Measurements from ENCODE around the gene ANKRD10. TPM values are rescaled to one million over a fixed set of nuclear protein-coding genes. Genes with fewer than 3 reads are reported as not detected.
"Not testable (repeated sequence)": the region's sequence is repeated elsewhere in the genome, so short reads cannot be mapped to it uniquely, and the experiment has no call there.

The ANKRD10 gene
- 107 and 168 TPM in 2 replicates for total RNA-seq (2014; rRNA removed; shearing (Covaris generic); ENCODE audit: low replicate concordance)

DNA sequence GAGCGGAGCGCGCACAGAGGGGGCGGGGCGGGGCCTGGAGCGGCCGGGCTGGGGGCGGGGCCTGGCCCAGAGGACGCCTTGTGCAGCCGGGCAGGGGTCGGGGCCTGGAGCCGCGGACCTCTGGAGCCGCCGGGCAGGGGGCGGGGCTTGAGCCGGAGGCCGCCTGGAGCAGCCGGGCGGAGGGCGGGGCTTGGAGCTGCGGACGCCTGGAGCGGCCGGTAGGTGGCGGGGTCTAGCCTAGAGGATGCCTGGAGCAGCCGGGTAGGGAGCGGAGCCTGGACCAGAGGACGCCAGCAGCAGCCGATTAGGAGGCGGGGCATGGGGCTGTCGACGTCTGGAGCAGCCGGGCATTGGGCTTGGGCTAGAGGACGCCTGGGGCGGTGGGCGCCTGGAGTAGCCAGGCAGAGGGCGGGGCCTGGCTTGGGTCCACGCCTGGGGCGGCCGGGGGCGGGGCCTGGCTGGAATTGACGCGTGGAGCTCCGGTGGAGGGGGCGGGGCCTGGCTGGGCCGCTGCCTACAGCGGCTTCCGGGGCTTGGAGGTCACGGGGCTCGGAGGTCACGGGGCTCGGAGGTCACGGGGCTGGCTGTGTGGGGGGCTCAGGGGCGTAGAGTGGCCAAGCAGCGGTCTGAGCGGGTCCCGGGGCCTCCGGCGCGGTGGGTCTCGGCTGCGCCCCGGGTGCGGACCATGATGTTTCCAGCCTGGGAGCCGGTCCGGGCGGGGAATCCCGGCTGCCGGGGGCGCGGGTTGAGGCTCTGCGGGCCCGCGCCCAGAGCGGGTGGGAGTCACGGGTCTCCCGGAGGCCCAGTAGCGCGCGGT lies at the start of gene ANKRD10:
Gene ANKRD10 (minus strand): TSS at position 13 of the 817 bp plus-strand sequence. CDS start 135 bp downstream, outside the sequence.
- no peaks in the 10 kb centered on the region for H3K9me3 ChIP-seq (ENCODE audit: low read length)
- peak; percentile 99 for DNase-seq
- H3K36me3 ChIP-seq (ENCODE audit: insufficient read depth, low read length): peaks cover 6% of the 10 kb centered on the region; the same call in 1 of the 2 replicates
- H3K27me3 ChIP-seq (ENCODE audit: low read length): no peaks in the 10 kb centered on the region
- H2AFZ ChIP-seq (ENCODE audit: low read length): peak within 1 kb of the TSS; percentile 83
- H3K79me2 ChIP-seq (ENCODE audit: low read length): peaks cover 40% of the 10 kb centered on the region
- no peaks in the 10 kb centered on the region for H3K9me2 ChIP-seq (replicated peaks; ENCODE audit: insufficient read depth, low read length)
- peak within 1 kb of the TSS; percentile 85 for H3K4me2 ChIP-seq (ENCODE audit: low read depth, low read length, poor library complexity, severe bottlenecking)
- peaks cover 30% of the 10 kb centered on the region for H4K20me1 ChIP-seq (ENCODE audit: insufficient read depth, low read depth, low read length)
- peak within 1 kb of the TSS; percentile 97 for H3K4me3 ChIP-seq (ENCODE audit: low read length)
- peak within 1 kb of the TSS; percentile 98 for H3K9ac ChIP-seq (ENCODE audit: low read length)
- peak within 1 kb of the TSS; percentile 83 for H3K27ac ChIP-seq (ENCODE audit: low read length)
- peaks cover 25% of the 10 kb centered on the region for H3K4me1 ChIP-seq (ENCODE audit: low read length)

DNA sequence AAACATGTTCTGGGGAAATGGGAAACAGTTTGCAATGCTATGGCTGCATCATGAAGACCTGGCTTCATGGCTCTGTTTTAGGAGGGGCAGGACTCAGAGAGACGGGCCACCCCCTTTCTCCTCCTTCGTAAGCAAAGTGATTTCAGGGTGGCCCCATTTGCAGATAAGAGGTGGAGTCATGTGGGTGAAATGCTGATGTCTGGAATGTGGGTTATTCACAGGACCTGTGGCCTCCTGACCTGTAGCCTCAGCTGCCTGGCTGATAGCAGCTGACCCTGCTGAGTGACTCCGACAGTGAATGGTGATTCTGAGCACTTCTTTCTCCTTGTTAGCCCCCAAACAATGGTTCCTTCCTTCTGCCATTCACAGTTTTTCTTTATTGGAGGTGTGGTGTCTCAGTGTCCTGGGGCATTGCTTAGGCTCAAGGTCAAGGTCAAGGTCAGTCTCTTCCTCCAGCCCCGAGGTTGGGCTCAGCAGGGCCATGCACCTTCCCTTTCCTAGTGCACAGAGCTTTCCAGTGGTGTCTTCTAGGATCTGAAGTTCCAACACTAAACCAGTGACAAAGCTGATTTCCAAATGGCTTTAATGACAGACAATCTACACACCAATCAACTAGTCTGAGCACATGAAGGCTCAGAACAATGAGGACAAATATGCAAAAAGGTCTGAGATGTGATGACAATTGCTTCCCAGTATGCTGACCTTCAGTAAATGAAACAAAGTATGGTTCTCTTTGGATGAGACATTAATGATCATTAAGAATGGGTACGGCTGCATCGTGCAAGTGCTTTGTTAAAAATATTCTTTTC lies 49.6 kb upstream of the ANKRD10 start:
- no peaks in the 10 kb centered on the region for H3K4me1 ChIP-seq (ENCODE audit: low read length)
- no peaks in the 10 kb centered on the region for H3K9me3 ChIP-seq (ENCODE audit: low read length)
- H3K4me2 ChIP-seq (ENCODE audit: low read depth, low read length, poor library complexity, severe bottlenecking): no peak overlapping the region
- H3K27me3 ChIP-seq (ENCODE audit: low read length): no peaks in the 10 kb centered on the region
- no peak overlapping the region for H3K9ac ChIP-seq (ENCODE audit: low read length)
- H3K36me3 ChIP-seq (ENCODE audit: insufficient read depth, low read length): no peaks in the 10 kb centered on the region
- no peak overlapping the region for H2AFZ ChIP-seq (ENCODE audit: low read length)
- no peak overlapping the region for H3K27ac ChIP-seq (ENCODE audit: low read length)
- no peak overlapping the region for H3K4me3 ChIP-seq (ENCODE audit: low read length)
- no peaks in the 10 kb centered on the region for H3K9me2 ChIP-seq (replicated peaks; ENCODE audit: insufficient read depth, low read length)
- DNase-seq: no peak
- H4K20me1 ChIP-seq (ENCODE audit: insufficient read depth, low read depth, low read length): no peaks in the 10 kb centered on the region
- no peaks in the 10 kb centered on the region for H3K79me2 ChIP-seq (ENCODE audit: low read length)

DNA sequence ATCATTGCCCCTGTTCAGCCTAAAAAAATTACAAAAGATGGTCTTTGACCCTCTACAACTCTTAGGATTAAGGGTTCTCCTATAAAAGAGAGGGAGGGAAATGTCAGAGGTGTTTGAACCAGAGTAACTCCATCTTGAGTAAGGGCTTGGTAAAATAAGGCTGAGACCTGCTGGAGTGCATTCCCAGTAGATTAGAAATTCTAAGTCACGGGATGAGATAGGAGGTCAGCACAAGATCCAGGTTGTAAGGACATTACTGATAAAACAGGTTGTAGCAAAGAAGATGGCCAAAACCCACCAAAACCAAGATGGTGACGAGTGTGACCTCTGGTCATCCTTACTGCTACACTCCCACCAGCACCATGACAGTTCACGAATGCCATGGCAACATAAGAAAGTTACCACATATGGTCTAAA lies 48.7 kb upstream of the ANKRD10 start:
- Histone ChIP-seq H3K4me2 (ENCODE audit: low read depth, low read length, poor library complexity, severe bottlenecking) (no peak overlapping the region), H3K36me3 (ENCODE audit: insufficient read depth, low read length) (no peaks in the 10 kb centered on the region), H3K9ac (ENCODE audit: low read length) (no peak overlapping the region), H3K4me3 (ENCODE audit: low read length) (no peak overlapping the region), H3K9me2 (replicated peaks; ENCODE audit: insufficient read depth, low read length) (no peaks in the 10 kb centered on the region), H3K9me3 (ENCODE audit: low read length) (no peaks in the 10 kb centered on the region), H2AFZ (ENCODE audit: low read length) (no peak overlapping the region), H3K4me1 (ENCODE audit: low read length) (no peaks in the 10 kb centered on the region), H3K27me3 (ENCODE audit: low read length) (no peaks in the 10 kb centered on the region), H4K20me1 (ENCODE audit: insufficient read depth, low read depth, low read length) (no peaks in the 10 kb centered on the region), H3K79me2 (ENCODE audit: low read length) (no peaks in the 10 kb centered on the region), H3K27ac (ENCODE audit: low read length) (no peak overlapping the region)
- DNase-seq: no peak

DNA sequence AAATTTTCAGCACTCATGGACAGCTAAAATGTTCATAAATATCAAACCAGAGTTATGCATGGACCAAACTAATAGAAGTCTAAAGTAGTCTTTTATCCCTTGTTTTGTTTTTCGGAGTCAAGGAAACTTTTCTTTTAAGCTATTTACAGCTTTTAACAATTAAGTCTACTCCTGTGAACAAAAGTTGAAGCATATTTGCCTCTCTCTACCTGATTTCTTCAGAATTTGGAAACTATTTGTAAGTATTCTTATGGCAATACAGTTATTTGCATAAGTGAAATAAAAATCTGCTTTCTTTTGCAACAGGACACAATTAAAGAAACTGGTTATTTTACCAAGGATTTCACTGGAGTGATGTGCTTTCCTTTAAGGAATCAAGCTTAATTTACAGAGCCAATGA lies 47.1 kb upstream of the ANKRD10 start:
- Histone ChIP-seq H3K36me3 (ENCODE audit: insufficient read depth, low read length) (no peaks in the 10 kb centered on the region), H3K9me2 (replicated peaks; ENCODE audit: insufficient read depth, low read length) (no peaks in the 10 kb centered on the region), H2AFZ (ENCODE audit: low read length) (no peak overlapping the region), H3K27me3 (ENCODE audit: low read length) (no peaks in the 10 kb centered on the region), H3K4me1 (ENCODE audit: low read length) (no peaks in the 10 kb centered on the region), H3K9me3 (ENCODE audit: low read length) (no peaks in the 10 kb centered on the region), H4K20me1 (ENCODE audit: insufficient read depth, low read depth, low read length) (no peaks in the 10 kb centered on the region), H3K79me2 (ENCODE audit: low read length) (no peaks in the 10 kb centered on the region), H3K4me3 (ENCODE audit: low read length) (no peak overlapping the region), H3K4me2 (ENCODE audit: low read depth, low read length, poor library complexity, severe bottlenecking) (no peak overlapping the region), H3K27ac (ENCODE audit: low read length) (no peak overlapping the region), H3K9ac (ENCODE audit: low read length) (no peak overlapping the region)
- no peak for DNase-seq

DNA sequence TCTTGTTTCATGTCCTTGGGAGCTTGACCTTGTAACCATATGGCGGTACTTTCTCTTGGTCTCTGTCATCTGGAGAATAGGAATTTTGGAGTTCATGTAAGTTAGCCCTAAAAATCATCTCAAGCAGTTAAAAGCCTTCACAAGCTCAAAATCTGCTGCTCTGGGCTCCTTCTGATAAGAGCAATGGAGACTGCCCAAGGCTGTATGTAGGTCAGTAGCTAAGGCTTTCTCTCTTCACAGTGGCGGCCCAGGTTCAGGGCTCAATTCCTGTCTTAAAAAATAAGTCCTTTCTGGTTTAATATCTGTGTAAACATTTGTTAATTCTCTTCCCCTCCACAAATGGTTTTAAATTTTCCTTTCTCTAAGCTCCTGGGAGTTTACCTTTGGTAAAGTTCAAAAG lies 45.3 kb upstream of the ANKRD10 start:
- no peaks in the 10 kb centered on the region for H3K27me3 ChIP-seq (ENCODE audit: low read length)
- no peak overlapping the region for H3K27ac ChIP-seq (ENCODE audit: low read length)
- H4K20me1 ChIP-seq (ENCODE audit: insufficient read depth, low read depth, low read length): no peaks in the 10 kb centered on the region
- DNase-seq: no peak
- no peak overlapping the region for H3K9ac ChIP-seq (ENCODE audit: low read length)
- H3K4me3 ChIP-seq (ENCODE audit: low read length): no peak overlapping the region
- no peaks in the 10 kb centered on the region for H3K79me2 ChIP-seq (ENCODE audit: low read length)
- no peak overlapping the region for H3K4me2 ChIP-seq (ENCODE audit: low read depth, low read length, poor library complexity, severe bottlenecking)
- no peaks in the 10 kb centered on the region for H3K9me2 ChIP-seq (replicated peaks; ENCODE audit: insufficient read depth, low read length)
- H3K36me3 ChIP-seq (ENCODE audit: insufficient read depth, low read length): no peaks in the 10 kb centered on the region
- H2AFZ ChIP-seq (ENCODE audit: low read length): no peak overlapping the region
- H3K9me3 ChIP-seq (ENCODE audit: low read length): no peaks in the 10 kb centered on the region
- no peaks in the 10 kb centered on the region for H3K4me1 ChIP-seq (ENCODE audit: low read length)

DNA sequence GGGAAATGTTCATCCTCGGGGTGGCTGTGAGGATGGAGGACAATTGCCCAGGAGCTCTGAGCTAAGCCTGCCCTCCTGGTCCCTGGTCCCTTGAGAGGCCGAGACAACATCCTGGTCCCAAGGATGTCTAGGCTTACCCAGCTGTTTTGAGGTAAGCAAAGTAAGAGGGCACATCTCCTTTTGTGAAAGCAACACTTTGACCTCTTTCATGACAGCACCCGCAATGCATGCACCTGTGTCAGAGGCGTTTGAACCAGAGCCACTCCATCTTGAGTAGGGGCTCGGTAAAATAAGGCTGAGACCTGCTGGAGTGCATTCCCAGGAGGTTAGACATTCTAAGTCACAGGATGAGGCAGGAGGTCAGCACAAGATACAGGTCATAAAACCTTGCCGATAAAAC lies 43.1 kb upstream of the ANKRD10 start:
- Histone ChIP-seq H3K9ac (ENCODE audit: low read length) (no peak overlapping the region), H3K79me2 (ENCODE audit: low read length) (no peaks in the 10 kb centered on the region), H3K27me3 (ENCODE audit: low read length) (no peaks in the 10 kb centered on the region), H3K4me2 (ENCODE audit: low read depth, low read length, poor library complexity, severe bottlenecking) (no peak overlapping the region), H4K20me1 (ENCODE audit: insufficient read depth, low read depth, low read length) (no peaks in the 10 kb centered on the region), H3K9me2 (replicated peaks; ENCODE audit: insufficient read depth, low read length) (no peaks in the 10 kb centered on the region), H3K4me1 (ENCODE audit: low read length) (no peaks in the 10 kb centered on the region), H3K27ac (ENCODE audit: low read length) (no peak overlapping the region), H3K4me3 (ENCODE audit: low read length) (no peak overlapping the region), H3K9me3 (ENCODE audit: low read length) (no peaks in the 10 kb centered on the region), H2AFZ (ENCODE audit: low read length) (no peak overlapping the region), H3K36me3 (ENCODE audit: insufficient read depth, low read length) (no peaks in the 10 kb centered on the region)
- DNase-seq: no peak

DNA sequence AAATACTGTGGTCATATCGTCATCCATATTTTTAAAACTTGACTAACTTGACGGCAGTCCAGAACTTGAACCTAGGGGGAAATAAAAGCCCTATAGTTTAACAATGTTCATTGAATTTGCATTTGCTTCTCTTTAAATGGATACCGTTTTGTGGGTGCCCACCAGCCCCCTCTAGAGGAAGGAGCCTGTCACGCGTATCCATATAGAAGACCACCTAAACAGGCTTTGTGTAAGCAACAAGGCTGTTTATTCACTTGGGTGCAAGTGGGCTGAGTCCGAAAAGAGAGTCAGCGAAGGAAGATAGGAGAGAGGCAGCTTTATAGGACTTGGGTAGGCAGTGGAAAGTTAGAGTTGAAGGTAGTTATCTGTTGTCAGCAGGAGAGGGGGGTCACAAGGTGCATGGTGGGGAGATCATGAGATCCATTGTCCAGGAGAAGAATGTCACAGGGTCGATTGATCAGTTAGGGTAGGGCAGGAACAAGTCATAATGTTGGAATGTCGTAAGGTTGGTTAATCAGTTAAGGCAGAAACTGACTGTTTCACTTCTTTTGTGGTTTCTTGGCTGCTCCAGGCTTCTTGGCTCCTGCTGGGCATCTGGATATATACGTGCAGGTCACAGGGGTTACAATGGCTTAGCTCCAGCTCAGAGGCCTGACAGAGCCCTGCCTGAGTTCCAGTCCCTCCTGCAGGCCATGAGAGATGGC lies 42.5 kb upstream of the ANKRD10 start:
- H3K36me3 ChIP-seq (ENCODE audit: insufficient read depth, low read length): no peaks in the 10 kb centered on the region
- H3K79me2 ChIP-seq (ENCODE audit: low read length): no peaks in the 10 kb centered on the region
- DNase-seq: peak; percentile 62
- H3K27me3 ChIP-seq (ENCODE audit: low read length): no peaks in the 10 kb centered on the region
- no peak overlapping the region for H3K4me3 ChIP-seq (ENCODE audit: low read length)
- H3K4me2 ChIP-seq (ENCODE audit: low read depth, low read length, poor library complexity, severe bottlenecking): no peak overlapping the region
- H3K27ac ChIP-seq (ENCODE audit: low read length): no peak overlapping the region
- no peak overlapping the region for H2AFZ ChIP-seq (ENCODE audit: low read length)
- H3K9me2 ChIP-seq (replicated peaks; ENCODE audit: insufficient read depth, low read length): no peaks in the 10 kb centered on the region
- H3K9me3 ChIP-seq (ENCODE audit: low read length): no peaks in the 10 kb centered on the region
- H3K4me1 ChIP-seq (ENCODE audit: low read length): no peaks in the 10 kb centered on the region
- H3K9ac ChIP-seq (ENCODE audit: low read length): no peak overlapping the region
- H4K20me1 ChIP-seq (ENCODE audit: insufficient read depth, low read depth, low read length): no peaks in the 10 kb centered on the region

DNA sequence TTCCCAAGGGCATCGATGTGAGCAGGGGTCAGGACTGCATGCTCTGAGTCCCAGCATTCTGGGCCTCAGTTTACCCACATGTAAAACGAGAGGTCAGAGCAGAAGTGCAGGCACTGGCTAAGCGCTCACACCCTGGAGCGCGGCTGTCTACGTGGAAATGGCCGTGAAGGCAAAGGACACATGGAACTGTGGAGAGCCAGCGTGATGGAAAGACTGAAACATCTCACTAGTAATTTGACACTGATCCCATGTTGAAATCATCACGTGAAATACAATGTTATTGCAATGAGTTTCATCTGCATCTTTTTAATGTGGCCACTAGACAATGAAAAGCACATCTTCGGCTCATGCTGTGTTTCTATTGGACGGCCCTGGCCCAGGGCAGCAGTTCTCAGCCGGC lies 41.3 kb upstream of the ANKRD10 start:
- H3K4me2 ChIP-seq (ENCODE audit: low read depth, low read length, poor library complexity, severe bottlenecking); H3K9ac ChIP-seq (ENCODE audit: low read length); H3K27ac ChIP-seq (ENCODE audit: low read length); H2AFZ ChIP-seq (ENCODE audit: low read length); H3K36me3 ChIP-seq (ENCODE audit: insufficient read depth, low read length); H3K27me3 ChIP-seq (ENCODE audit: low read length); H3K4me1 ChIP-seq (ENCODE audit: low read length); H4K20me1 ChIP-seq (ENCODE audit: insufficient read depth, low read depth, low read length); H3K79me2 ChIP-seq (ENCODE audit: low read length); H3K4me3 ChIP-seq (ENCODE audit: low read length); H3K9me2 ChIP-seq (replicated peaks; ENCODE audit: insufficient read depth, low read length); DNase-seq; H3K9me3 ChIP-seq (ENCODE audit: low read length): not testable (repeated sequence)

Measured in Karpas-422 (cell line).